ENCODE data around the gene ARHGAP23. TPM values are rescaled to one million over a fixed set of nuclear protein-coding genes. Genes with fewer than 3 reads are reported as not detected.
A peak's percentile ranks its signal among the peaks of the same experiment; 100 is the strongest.

ARHGAP23 gene
- total RNA-seq, 1 experiment from 2014 or later = 83.5 TPM

DNA sequence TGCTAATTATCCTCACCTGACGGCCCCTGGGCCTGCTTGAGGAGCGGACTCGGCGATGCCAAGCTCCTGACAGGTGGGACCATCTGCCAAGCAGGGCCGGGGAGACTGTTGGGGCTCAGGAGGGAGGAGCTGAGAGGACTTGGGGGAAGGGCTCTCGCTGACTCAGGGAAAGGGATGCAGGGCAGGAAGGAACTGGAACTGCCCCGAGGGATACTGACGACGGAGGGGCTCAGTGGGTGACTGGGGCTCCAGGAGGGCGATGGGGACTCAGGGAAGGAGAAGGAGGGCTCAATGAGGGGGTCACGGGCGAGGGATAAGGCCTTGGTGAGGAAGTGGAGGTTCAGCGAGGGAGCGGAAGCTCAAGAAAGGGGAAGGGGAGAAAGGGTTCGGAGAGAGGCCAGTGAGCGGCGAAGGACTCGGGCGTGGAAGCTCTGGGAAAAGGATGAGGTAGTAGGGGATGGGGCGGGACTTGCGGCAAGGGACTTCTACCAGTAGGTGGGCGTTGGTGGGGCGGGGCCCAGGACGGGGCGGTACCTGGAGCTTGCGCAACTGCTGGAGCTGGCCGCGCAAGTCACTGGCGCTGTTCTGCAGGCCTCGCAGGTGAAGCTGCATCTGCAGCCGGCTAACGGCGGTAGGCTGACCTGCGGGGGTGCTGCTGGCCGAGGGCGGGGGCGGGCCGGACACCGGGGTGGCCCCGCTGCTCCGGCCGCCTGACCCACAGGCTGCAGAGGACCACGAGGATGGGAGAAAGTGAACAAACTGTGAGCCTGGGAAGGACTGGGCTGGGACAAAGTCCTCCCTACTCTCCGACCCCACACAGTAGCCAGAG lies 131.0 kb downstream of the ARHGAP23 start:
- CTCF ChIA-PET = interaction anchor here (0.6 to 3.2 kb wide), 22 partner anchors 12 to 312 kb away, joined by 3 to 292 read pairs (median 8); partner anchors contain the start of gene SRCIN1
- no peaks in the 10 kb centered on the region for H3K27me3 Mint-ChIP-seq (ENCODE audit: insufficient read depth, unreplicated experiment)
- BruUV-seq (replicated peaks) = no TSS peak
- H3K4me1 Mint-ChIP-seq (ENCODE audit: low read depth, unreplicated experiment) = no peaks in the 10 kb centered on the region
- H3K9me3 Mint-ChIP-seq (ENCODE audit: unreplicated experiment) = no peaks in the 10 kb centered on the region
- POLR2A ChIA-PET = interaction anchor here (0.6 to 1.4 kb wide), 2 partner anchors 108 to 235 kb away, joined by 4 read pairs; no protein-coding TSS in a partner anchor
- no peaks in the 10 kb centered on the region; the same call in 1 of the 2 replicates for H3K36me3 ChIP-seq (ENCODE audit: control insufficient read depth, insufficient read depth, low read length)
- peak overlapping the region; percentile 56 for H3K4me3 ChIP-seq (ENCODE audit: low read depth, low read length)
- peaks cover 13% of the 10 kb centered on the region for H3K4me1 ChIP-seq
- no peaks in the 10 kb centered on the region for H3K9me3 ChIP-seq
- DNase-seq = peak; percentile 96 to 97
- H3K4me3 Mint-ChIP-seq (ENCODE audit: unreplicated experiment) = peak overlapping the region; percentile 81
- intact Hi-C loops (cut with micrococcal nuclease; ENCODE audit: unreplicated experiment) = loop anchor here (1.0 to 5.0 kb wide), 3 partner anchors 15 to 48 kb away; no protein-coding TSS in a partner anchor
- peaks cover 22% of the 10 kb centered on the region for H3K36me3 Mint-ChIP-seq (ENCODE audit: insufficient read depth, unreplicated experiment)
- peak overlapping the region; percentile 19 for H3K27ac Mint-ChIP-seq (ENCODE audit: unreplicated experiment)
- TF ChIP-seq, protein P1, sequence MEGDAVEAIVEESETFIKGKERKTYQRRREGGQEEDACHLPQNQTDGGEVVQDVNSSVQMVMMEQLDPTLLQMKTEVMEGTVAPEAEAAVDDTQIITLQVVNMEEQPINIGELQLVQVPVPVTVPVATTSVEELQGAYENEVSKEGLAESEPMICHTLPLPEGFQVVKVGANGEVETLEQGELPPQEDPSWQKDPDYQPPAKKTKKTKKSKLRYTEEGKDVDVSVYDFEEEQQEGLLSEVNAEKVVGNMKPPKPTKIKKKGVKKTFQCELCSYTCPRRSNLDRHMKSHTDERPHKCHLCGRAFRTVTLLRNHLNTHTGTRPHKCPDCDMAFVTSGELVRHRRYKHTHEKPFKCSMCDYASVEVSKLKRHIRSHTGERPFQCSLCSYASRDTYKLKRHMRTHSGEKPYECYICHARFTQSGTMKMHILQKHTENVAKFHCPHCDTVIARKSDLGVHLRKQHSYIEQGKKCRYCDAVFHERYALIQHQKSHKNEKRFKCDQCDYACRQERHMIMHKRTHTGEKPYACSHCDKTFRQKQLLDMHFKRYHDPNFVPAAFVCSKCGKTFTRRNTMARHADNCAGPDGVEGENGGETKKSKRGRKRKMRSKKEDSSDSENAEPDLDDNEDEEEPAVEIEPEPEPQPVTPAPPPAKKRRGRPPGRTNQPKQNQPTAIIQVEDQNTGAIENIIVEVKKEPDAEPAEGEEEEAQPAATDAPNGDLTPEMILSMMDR (IDR thresholded peaks at IDR 0.05; ENCODE audit: insufficient read depth in 1 of 2, low read depth in 1 of 2, low read length in 1 of 2, severe bottlenecking in 1 of 2, unreplicated experiment in 1 of 2) = peak in 1 of 2 experiments; percentile 28
- no peaks in the 10 kb centered on the region for H3K27me3 ChIP-seq (replicated peaks; ENCODE audit: control insufficient read depth, insufficient read depth, low read length)

DNA sequence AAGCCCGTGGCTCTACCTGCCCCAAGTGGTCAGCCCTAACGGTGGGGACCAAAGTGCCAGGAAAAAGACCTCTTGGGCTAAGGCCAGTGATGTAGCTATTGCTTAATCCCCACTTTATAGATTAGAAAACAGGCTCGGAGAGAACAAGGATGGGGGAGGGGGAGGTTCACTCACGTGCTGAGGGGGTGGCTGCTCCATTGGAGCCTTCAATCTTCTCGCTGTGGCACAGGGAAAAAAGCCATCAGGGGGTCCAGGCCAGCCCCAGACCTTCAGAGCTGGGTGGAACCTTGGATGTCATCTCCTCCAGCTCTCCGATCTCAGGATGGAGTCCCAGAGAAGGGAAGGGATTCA lies 131.6 kb downstream of the ARHGAP23 start:
- H3K9me3 Mint-ChIP-seq (ENCODE audit: unreplicated experiment) = no peaks in the 10 kb centered on the region
- TF ChIP-seq, protein P1 (IDR thresholded peaks at IDR 0.05; ENCODE audit: insufficient read depth in 1 of 2, low read depth in 1 of 2, low read length in 1 of 2, severe bottlenecking in 1 of 2, unreplicated experiment in 1 of 2) = no peak
- ChIA-PET POLR2A (no interaction called here), CTCF (interaction anchor here (0.6 to 3.2 kb wide), 14 partner anchors 12 to 311 kb away, joined by 3 to 292 read pairs (median 14); partner anchors contain the start of gene SRCIN1)
- Histone ChIP-seq H3K9me3 (no peaks in the 10 kb centered on the region), H3K27me3 (replicated peaks; ENCODE audit: control insufficient read depth, insufficient read depth, low read length) (no peaks in the 10 kb centered on the region), H3K36me3 (ENCODE audit: control insufficient read depth, insufficient read depth, low read length) (no peaks in the 10 kb centered on the region; the same call in 1 of the 2 replicates), H3K4me3 (ENCODE audit: low read depth, low read length) (0 out of 2 replicates have a peak overlapping the region, but pooled peaks have one; percentile 18), H3K4me1 (peaks cover 13% of the 10 kb centered on the region)
- peak overlapping the region; percentile 81 for H3K4me3 Mint-ChIP-seq (ENCODE audit: unreplicated experiment)
- H3K27ac Mint-ChIP-seq (ENCODE audit: unreplicated experiment) = no peak overlapping the region
- no TSS peak for BruUV-seq (replicated peaks)
- DNase-seq = no peak
- intact Hi-C loops (cut with micrococcal nuclease; ENCODE audit: unreplicated experiment) = loop anchor here (1.0 to 5.0 kb wide), 3 partner anchors 14 to 48 kb away; no protein-coding TSS in a partner anchor
- no peaks in the 10 kb centered on the region for H3K4me1 Mint-ChIP-seq (ENCODE audit: low read depth, unreplicated experiment)
- no peaks in the 10 kb centered on the region for H3K27me3 Mint-ChIP-seq (ENCODE audit: insufficient read depth, unreplicated experiment)
- peaks cover 22% of the 10 kb centered on the region for H3K36me3 Mint-ChIP-seq (ENCODE audit: insufficient read depth, unreplicated experiment)

DNA sequence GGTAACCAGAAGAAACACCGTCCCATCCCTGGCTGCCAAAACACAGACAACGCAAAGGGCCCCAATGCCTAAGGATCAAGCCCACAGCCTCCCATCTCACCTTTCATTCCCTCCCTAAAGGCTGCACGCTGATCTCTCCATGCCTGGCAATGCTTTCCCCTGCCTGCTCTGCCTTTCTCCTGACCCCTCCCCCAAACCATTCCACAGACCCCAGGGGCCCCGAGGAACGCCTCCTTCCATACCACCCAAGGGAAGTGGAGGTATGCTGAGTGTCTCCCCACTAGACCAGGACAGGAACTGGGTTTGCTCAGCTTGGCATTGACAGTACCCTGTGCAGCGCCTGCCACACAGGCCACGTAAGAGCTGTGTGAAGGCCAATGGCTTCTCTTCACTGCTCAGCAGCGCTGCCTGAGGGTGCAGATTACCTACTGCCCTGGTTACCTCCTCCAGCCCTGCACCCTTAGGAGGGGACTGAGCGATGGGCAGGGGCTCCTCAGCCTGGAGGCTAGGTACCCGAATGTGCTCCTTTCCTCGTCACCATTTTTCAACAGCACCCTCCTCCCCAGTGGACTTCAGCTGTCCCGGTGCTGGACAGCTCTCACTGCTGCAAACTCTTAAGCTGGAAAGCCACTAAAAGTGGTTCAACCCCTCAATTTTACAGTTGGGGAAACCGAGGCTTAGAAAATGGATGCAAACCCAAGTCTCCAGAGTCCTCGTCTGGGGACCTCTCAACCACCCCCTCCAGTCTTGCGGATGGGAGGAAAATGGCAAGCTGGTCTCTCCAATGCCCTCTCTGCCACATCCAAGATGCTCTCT lies 132.4 kb downstream of the ARHGAP23 start:
- Mint-ChIP-seq H3K4me1 (ENCODE audit: low read depth, unreplicated experiment) (no peaks in the 10 kb centered on the region), H3K9me3 (ENCODE audit: unreplicated experiment) (no peaks in the 10 kb centered on the region), H3K4me3 (ENCODE audit: unreplicated experiment) (peak overlapping the region; percentile 2), H3K27ac (ENCODE audit: unreplicated experiment) (no peak overlapping the region), H3K36me3 (ENCODE audit: insufficient read depth, unreplicated experiment) (peaks cover 22% of the 10 kb centered on the region), H3K27me3 (ENCODE audit: insufficient read depth, unreplicated experiment) (no peaks in the 10 kb centered on the region)
- no peak for DNase-seq
- H3K27me3 ChIP-seq (replicated peaks; ENCODE audit: control insufficient read depth, insufficient read depth, low read length) = no peaks in the 10 kb centered on the region
- peaks cover 13% of the 10 kb centered on the region for H3K4me1 ChIP-seq
- H3K4me3 ChIP-seq (ENCODE audit: low read depth, low read length) = no peak overlapping the region
- H3K36me3 ChIP-seq (ENCODE audit: control insufficient read depth, insufficient read depth, low read length) = no peaks in the 10 kb centered on the region; the same call in 1 of the 2 replicates
- POLR2A ChIA-PET = no interaction called here
- no TSS peak for BruUV-seq (replicated peaks)
- TF ChIP-seq, protein P1 (IDR thresholded peaks at IDR 0.05; ENCODE audit: insufficient read depth in 1 of 2, low read depth in 1 of 2, low read length in 1 of 2, severe bottlenecking in 1 of 2, unreplicated experiment in 1 of 2) = no peak
- no peaks in the 10 kb centered on the region for H3K9me3 ChIP-seq
- intact Hi-C loops (cut with micrococcal nuclease; ENCODE audit: unreplicated experiment) = no loop called here
- CTCF ChIA-PET = interaction anchor here (0.7 to 1.4 kb wide), 4 partner anchors 24 to 107 kb away, joined by 3 to 5 read pairs (median 4); no protein-coding TSS in a partner anchor
